ENCODE data around the gene RAET1L.
"Not testable (repeated sequence)": the region's sequence is repeated elsewhere in the genome, so short reads cannot be mapped to it uniquely, and the experiment has no call there.

The RAET1L gene, protein sequence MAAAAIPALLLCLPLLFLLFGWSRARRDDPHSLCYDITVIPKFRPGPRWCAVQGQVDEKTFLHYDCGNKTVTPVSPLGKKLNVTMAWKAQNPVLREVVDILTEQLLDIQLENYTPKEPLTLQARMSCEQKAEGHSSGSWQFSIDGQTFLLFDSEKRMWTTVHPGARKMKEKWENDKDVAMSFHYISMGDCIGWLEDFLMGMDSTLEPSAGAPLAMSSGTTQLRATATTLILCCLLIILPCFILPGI

GRCh38 chr6:150025201-150025917, at the start of gene RAET1L:
Gene RAET1L, minus strand, starts transcription at chr6:150025532. Its CDS starts 61 bp downstream, at chr6:150025471.
- DNase-seq, result no peak

- DNase-seq, result no peak
Observed at GRCh38 chr6:150075034-150075421, 49.7 kb upstream of the RAET1L start.

- DNase-seq, result not testable (repeated sequence)
Observed at GRCh38 chr6:150074396-150075033, 49.2 kb upstream of the RAET1L start.

DNA sequence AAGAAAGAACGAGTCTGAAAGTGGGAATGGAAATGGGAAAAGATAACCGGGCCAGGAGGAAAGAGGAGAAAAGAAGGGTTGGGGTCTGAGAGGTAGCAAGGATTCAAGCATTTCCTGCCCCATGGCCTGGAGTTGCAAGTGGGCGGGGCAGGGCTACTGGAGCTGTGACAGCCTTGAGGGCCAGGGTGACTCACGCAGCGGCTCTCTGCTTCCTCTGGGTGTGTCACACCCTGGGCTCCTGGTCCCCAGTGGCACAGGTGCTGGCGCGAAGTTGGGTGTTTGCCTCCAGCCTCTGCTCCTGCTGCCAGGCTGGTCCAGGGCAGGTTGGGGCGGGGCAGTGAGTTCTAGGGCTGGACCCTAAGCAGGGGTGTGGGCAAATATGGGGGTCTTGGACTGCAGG, 46.9 kb upstream of the RAET1L start:
- DNase-seq, result peak; percentile 20

GRCh38 chr6:150070236-150070818, 45.0 kb upstream of the RAET1L start:
- DNase-seq, result no peak

GRCh38 chr6:150069706-150070105, 44.4 kb upstream of the RAET1L start:
- DNase-seq, result no peak

DNA sequence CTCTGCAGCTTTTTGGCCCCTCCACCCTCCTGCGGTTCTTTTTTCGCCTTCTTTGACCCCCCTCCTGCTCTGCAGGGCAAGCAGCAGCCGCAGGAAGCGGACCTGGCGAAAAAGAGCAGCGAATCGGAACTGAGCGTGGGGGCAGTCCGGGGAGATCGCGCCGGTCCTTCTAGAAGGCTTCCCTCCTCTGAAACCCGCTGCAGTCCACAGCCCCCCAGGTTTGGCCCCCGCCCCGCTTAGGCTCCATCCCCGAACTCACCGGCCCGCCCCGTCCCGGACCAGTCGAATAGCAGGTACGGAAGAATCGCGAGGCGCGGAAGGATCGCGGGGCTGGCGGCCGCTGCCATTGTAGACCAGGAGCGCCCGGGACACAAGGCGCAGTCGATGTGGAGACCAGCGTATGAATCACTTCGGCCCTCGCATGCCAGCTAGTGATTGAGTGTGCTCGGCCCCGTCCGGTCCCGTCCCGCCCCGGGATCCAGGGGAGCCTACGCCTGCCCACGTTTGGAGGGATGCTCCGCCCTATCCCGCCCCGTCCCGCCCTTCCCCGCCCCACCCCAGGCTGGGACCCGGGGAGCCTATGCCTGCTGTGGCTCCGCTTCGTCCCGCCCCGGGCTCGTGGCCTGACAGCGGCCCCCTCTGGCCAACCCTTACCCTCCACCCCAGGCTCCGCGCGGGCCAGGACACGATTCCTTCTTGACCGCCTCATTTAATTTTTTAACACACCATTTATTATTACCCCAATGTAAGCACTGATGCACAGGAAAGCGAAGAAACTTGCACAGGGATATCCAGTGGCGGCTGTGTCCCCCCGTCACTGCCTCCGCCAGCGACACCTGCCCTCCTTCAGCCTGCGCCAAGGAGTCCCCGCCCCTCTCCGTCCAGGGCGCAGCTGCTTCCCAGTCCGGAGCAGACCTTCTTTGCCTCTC, 43.7 kb upstream of the RAET1L start, which contains the start of gene ULBP3:
Gene ULBP3, minus strand, starts transcription at position 402 of the 929 bp plus-strand sequence. Its CDS starts 55 bp downstream, at position 347.
- DNase-seq, result peak; percentile 78

DNA sequence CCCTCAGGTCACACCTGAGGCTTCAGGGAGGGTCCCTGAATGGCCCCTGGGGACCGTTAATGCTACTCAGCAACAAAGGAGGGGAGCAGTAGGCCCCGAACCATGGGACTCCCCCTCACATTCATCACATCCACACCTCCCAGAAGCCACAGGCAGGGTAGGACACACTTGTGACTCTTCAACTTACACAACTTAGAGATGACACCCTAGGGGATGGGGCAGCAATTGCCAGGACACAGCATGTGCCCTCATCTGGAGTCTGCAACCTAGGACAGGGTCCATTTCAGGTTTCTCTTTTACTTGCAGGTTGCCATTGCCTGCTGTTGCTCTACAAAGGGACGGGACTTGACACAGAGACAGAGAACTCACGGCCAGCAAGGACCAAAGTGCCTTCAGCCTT, 42.8 kb upstream of the RAET1L start:
- no peak for DNase-seq

DNA sequence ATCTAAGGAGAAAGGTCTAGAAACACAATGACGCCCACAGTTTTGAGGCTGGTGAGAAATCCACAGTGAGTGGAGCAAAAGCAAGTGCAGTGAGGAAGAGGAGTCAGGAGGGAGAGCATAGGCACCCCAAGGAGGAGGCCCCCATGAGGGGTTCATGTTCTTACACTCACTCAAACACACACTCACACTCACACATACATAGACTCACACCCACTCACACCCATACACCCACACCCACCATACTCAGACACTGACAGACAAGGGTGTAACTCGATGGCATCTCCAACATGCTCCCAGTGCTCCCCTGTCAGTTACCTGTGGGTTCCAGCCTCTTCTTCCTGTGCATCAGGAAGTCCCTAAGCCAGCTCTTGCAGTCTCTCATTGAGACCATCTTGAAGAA, 39.8 kb upstream of the RAET1L start:
- DNase-seq, result no peak

GRCh38 chr6:150063640-150064039, 38.3 kb upstream of the RAET1L start:
- no peak for DNase-seq

DNA sequence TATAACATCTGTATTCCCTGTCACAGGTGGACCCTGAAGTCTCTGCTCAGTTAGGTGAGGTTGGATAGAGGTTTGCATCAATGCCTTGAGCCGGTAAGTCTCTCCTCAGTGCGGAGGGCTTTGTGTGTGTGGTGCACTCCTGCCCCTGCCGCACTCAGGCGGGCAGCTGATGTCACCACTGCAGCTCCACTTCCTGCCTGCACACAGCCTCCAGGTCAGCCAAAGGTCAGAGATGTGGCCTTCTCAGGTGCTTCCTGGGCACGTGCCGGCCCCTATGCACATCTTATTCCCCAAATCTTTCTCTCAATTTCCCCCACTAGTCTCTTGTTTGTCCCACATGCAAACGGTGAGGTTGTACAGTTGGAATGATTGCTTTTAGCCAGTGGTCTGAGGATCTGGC, 34.6 kb upstream of the RAET1L start:
- DNase-seq, result not testable (repeated sequence)

DNA sequence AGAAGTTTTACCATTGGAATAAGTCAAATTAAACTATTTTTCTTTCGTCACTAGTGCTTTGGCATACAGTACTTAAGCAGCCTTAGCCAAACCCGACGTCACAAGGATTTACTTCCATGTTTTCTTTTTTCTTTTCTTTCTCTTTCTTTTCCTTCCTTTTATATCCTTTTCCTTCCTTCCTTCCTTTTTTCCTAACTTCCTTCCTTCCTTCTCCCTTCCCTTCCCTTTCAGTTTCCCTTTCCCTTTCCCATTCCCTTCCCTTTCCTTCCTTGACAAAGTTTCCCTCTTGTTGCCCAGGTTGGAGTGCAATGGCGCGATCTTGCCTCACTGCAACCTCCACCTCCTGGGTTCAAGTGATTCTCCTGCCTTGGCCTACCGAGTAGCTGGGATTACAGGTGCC, 33.7 kb upstream of the RAET1L start:
- DNase-seq, result no peak

DNA sequence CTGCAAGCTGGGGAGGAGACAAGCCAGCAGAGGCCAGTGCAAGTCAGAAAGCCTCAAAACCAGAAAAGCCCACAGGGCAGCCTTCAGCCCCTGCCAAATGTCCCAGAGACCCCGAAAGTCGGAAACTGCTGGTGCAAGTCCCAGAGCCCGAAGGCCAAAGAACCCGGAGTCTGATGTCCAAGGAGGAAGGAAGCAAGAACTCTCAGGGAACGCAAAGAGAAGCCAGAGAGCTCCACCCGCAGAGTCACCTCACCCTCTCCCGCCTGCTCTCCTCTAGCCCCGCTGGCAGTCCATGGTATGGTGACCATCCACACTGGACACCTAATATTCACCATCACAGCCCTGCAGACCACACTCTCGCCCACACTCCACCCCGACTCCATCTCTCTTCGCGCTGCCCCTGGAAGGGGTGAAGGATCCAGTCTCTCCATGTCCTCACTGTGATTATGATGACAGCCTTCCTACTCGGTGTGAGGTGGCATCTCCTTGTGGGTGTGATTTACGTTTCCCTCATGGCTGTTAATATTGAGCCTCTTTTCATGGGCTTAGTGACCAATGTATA, 33.0 kb upstream of the RAET1L start:
- DNase-seq, result no peak

GRCh38 chr6:150057501-150057951, 32.2 kb upstream of the RAET1L start:
- DNase-seq, result no peak

DNA sequence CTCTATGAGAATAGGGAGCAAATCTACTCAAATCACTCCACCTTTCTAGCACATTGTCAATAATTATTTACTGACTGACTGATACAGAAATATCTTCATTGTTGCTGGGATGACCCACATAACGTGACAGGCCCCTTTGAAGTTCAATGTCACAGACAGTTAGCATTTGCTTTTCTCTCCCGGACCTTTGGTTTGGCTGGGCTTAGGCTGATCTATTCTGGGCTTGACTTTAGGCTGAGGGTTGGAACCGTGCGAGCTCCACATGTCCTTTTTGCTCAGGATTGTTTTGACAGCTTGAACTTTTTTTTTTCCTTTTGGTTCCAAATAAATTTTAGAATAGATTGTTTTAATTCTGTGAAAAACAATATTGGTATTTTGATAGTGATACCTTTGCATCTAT, 31.6 kb upstream of the RAET1L start:
- DNase-seq, result no peak

DNA sequence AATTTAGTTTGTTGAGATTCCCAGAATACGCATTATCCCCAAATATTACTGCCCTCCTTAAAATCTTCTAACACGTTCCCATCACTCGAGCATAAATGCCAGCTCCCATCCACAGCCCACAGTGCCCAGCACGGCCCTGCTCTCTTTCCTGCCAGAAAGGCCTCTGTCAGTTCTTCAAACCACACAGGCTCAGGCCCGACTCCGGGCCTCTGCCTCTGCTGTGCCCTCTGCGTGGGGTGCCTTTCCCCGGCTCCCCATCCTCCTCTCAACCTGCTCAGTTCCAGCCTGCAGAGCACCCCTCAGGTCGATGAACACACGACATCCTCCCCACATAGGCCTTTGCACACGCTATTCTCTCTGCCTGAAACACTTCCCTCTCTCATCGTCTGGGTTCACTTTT, 30.8 kb upstream of the RAET1L start:
- DNase-seq, result no peak

GRCh38 chr6:150055131-150055530, 29.8 kb upstream of the RAET1L start:
- no peak for DNase-seq

DNA sequence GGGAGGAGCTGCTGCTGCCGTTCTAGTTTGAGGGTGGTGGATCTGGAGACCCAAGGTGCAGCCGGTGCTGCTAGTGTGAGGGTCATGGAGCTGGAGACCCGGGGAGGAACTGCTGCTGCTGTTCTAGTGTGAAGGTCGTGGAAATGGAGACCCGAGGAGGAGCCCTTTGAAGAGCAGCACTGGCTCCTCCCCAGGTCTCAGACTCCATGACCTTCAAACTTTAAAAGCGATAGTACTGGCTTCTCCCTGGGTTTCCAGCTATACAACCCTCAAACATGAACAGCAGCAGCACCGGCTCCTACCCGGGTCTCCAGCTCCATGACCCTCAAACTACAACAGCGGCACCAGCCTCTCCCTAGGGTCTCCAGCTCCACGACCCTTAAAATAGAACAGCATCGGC, 28.1 kb upstream of the RAET1L start:
- DNase-seq, result no peak

DNA sequence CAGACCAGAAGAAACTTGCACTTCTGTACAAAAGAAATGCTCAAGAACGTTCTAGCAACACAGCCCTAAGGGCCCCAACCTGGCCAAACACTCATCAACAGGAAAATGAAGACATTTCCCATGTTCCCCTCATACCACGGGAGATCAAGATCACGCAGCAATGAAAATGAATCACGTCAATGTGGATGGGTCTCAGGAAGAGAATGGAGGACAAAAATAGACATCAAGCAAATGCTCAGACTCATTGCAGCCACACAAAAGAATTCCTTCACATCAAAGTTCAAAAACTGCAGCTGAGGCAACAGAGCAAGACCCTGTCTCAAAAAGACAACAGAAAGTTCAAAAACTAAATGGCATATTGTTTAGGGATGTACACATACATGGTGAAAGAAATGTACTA, 25.5 kb upstream of the RAET1L start:
- no peak for DNase-seq

DNA sequence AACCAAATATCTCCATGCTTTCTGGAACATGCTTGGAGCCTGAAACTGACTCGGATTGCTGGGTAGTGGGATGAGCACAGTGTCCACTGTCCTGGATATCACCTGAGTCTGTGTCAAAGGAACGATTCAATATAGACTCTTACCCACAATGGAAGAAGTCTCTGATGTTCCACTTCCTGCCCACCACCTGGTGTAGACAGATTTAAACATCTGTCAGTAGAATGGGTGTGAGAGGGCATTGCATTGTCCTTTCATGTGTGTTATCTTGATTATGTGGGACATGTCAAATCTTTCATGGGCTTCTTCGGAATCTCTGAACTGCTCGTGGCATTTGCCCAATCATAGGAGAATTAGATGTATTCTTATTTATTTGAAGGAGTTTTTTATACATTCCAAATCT, 22.8 kb upstream of the RAET1L start:
- no peak for DNase-seq

DNA sequence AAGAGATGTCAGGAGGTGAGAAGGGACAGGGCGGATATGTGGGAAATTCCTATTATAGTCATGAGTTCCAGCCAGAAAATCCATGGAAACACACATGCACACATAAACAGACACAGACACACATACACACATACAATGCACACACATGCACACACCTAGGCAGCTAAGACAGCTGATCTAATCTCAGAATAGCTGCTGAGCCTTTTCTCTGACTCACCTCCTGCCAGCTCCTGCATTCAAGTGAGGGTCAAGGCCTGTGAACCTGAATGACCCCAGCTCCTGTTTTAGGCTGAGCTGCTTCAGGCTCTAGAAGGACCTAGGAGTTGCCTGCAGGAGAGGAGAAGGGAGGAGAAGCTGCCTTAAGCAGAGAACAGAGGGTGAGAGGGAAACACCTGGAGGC, 21.6 kb upstream of the RAET1L start:
- no peak for DNase-seq

DNA sequence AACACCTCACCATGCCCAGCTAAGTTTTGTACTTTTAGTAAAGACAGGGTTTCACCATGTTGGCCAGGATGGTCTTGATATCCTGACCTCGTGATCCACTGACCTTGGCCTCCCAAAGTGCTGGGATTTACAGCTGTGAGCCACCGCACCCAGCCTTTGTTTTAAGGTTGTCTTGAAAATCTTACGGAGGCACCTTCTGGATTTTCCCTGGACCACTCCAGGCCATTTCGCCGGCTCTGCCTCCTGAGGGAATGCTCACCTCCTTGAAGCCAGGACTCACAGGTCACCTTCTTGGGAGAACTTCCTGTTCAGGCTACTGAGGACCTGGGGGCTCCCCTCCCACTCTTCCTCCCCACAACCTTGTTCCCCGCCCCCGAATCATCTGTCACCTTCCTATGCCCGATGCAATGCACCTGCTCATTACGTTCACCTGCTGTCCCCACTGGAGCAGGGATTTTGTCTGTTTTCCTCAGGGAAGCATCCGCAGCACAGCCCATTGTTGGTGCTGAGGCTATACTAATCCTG, 19.4 kb upstream of the RAET1L start:
- no peak for DNase-seq

Measured in NCI-H510A treated with DMSO at 0.1 percent for 48 hours (cell line).